HEK293 (cell line): ENCODE results near the gene GID8.

Experiments
- CTCF ChIP-seq: fragments of 450-650 bp; formaldehyde crosslinking; IDR thresholded peaks from 2 replicates; pipeline ENCODE4 v1.5.1; 2016; ENCODE audit warnings: missing biosample characterization, missing genetic modification characterization
- ZNF645 ChIP-seq: fragments of 450-650 bp; formaldehyde crosslinking; IDR thresholded peaks from 2 replicates; pipeline ENCODE4; 2016; ENCODE audit warnings: missing biosample characterization, missing genetic modification characterization

GRCh38 chr20:62995898-62996595, 58.1 kb downstream of the GID8 start:
- TF ChIP-seq ZNF645 (tag by site-specific recombination): no peak
- TF ChIP-seq CTCF (tag by site-specific recombination): no peak
